ENCODE results near the gene LGI2.

- no peak for TF ChIP-seq CTCF (conservative IDR thresholded peaks at IDR 0.05; ENCODE audit: low read depth, low read length)
- TF ChIP-seq EZH2 (IDR thresholded peaks at IDR 0.05; ENCODE audit: borderline replicate concordance, low read depth, low read length, poor library complexity, severe bottlenecking), result no peak
These were observed 61.8 kb downstream of the LGI2 start for GRCh38 chr4:24968992-24969391.

All from A673 (cell line).